HEK293T (cell line): ENCODE results near the gene DBP.

Source experiments
- CTCF ChIA-PET: fragments of 350-600 bp; formaldehyde crosslinking; extraction: SDS; loops from one replicate; lab custom pipeline; 2021; ENCODE audit warnings: antibody characterized with exemption, inconsistent platforms; lab: Yijun Ruan, JAX
- POLR2A ChIA-PET: fragments of 350-600 bp; formaldehyde crosslinking; extraction: SDS; loops from one replicate; lab custom pipeline; 2020; ENCODE audit warnings: antibody characterized with exemption, inconsistent platforms; lab: Yijun Ruan, JAX
- DNase-seq: peaks from one replicate; pipeline ENCODE4 v3.0.0; 2012; ENCODE audit warnings: mixed read lengths; ENCODE audit errors: extremely low spot score
- ARNT ChIP-seq: fragments of 450-650 bp; IDR thresholded peaks from 2 replicates; pipeline ENCODE4 v1.6.1; 2017; ENCODE audit warnings: mild to moderate bottlenecking
- BHLHE40 ChIP-seq: fragments of 450-650 bp; IDR thresholded peaks from 2 replicates; pipeline ENCODE4 v1.6.1; 2016; ENCODE audit warnings: mild to moderate bottlenecking, moderate library complexity, borderline replicate concordance
- CTBP1 ChIP-seq: fragments of 450-650 bp; IDR thresholded peaks from 2 replicates; pipeline ENCODE4 v1.6.1; 2016; ENCODE audit warnings: borderline replicate concordance
- ELF4 ChIP-seq: fragments of 450-650 bp; IDR thresholded peaks from 2 replicates; pipeline ENCODE4 v1.6.1; 2017; ENCODE audit warnings: antibody characterized with exemption
- FOXA1 ChIP-seq: fragments of 450-650 bp; IDR thresholded peaks from 2 replicates; pipeline ENCODE4 v1.6.1; 2016; ENCODE audit warnings: mild to moderate bottlenecking
- FOXK2 ChIP-seq: fragments of 450-650 bp; IDR thresholded peaks from 2 replicates; pipeline ENCODE4 v1.6.1; 2016; ENCODE audit warnings: mild to moderate bottlenecking
- FOXM1 ChIP-seq: fragments of 450-650 bp; IDR thresholded peaks from 2 replicates; pipeline ENCODE4 v1.6.1; 2017; ENCODE audit warnings: mild to moderate bottlenecking, borderline replicate concordance
- HDGF ChIP-seq: fragments of 450-650 bp; IDR thresholded peaks from 2 replicates; pipeline ENCODE4 v1.6.1; 2017; ENCODE audit warnings: antibody characterized with exemption, borderline replicate concordance
- L3MBTL2 ChIP-seq: fragments of 450-650 bp; conservative IDR thresholded peaks from 2 replicates; pipeline ENCODE4 v1.6.1; 2016; ENCODE audit warnings: mild to moderate bottlenecking
- LEF1 ChIP-seq: fragments of 450-650 bp; IDR thresholded peaks from 2 replicates; pipeline ENCODE4 v1.6.1; 2017; ENCODE audit warnings: mild to moderate bottlenecking, borderline replicate concordance
- NFRKB ChIP-seq: fragments of 450-650 bp; IDR thresholded peaks from 2 replicates; pipeline ENCODE4 v1.6.1; 2016; ENCODE audit warnings: mild to moderate bottlenecking, moderate library complexity
- PKNOX1 ChIP-seq: fragments of 450-650 bp; IDR thresholded peaks from 2 replicates; pipeline ENCODE4 v1.6.1; 2016
- SP1 ChIP-seq: fragments of 450-650 bp; IDR thresholded peaks from 2 replicates; pipeline ENCODE4 v1.6.1; 2017
- SUZ12 ChIP-seq: fragments of 450-650 bp; IDR thresholded peaks from 2 replicates; pipeline ENCODE4 v1.6.1; 2016; ENCODE audit warnings: mild to moderate bottlenecking
- TARDBP ChIP-seq: fragments of 450-650 bp; IDR thresholded peaks from 2 replicates; pipeline ENCODE4 v1.6.1; 2016
- ZNF384 ChIP-seq: fragments of 450-650 bp; IDR thresholded peaks from 2 replicates; pipeline ENCODE4 v1.6.1; 2016

The DBP gene

GRCh38 chr19:48613852-48614435 is 23.2 kb downstream of the DBP start:
- CTCF ChIA-PET = no interaction called here
- DNase-seq = no peak
- TF ChIP-seq ELF4 (peak; percentile 41), ARNT (no peak)

GRCh38 chr19:48613024-48613851 is 23.9 kb downstream of the DBP start:
- no peak for DNase-seq
- no peak for TF ChIP-seq TARDBP
- CTCF ChIA-PET = no interaction called here
- POLR2A ChIA-PET = interaction anchor here (0.9 to 1.1 kb wide), 2 partner anchors 11 to 21 kb away, joined by 3 to 4 read pairs; no protein-coding TSS in a partner anchor

More at GRCh38 chr19:48613852-48614435, 23.2 kb downstream of the DBP start:
- POLR2A ChIA-PET = interaction anchor here (0.9 to 1.3 kb wide), 2 partner anchors 10 to 182 kb away, joined by 3 to 4 read pairs; no protein-coding TSS in a partner anchor

- TF ChIP-seq BHLHE40 = no peak
- TF ChIP-seq CTBP1 = no peak
- no peak for TF ChIP-seq FOXA1
- TF ChIP-seq ZNF384 = no peak
- TF ChIP-seq FOXM1 = no peak
- TF ChIP-seq ELF4 = no peak
- TF ChIP-seq FOXK2 = no peak
- TF ChIP-seq HDGF = no peak
- no peak for TF ChIP-seq SP1
- no peak for TF ChIP-seq LEF1
- no peak for TF ChIP-seq L3MBTL2
- TF ChIP-seq ARNT = no peak
- TF ChIP-seq NFRKB = no peak
- no peak for TF ChIP-seq TARDBP
- no peak for TF ChIP-seq PKNOX1
- TF ChIP-seq SUZ12 = no peak
- DNase-seq = no peak
- ChIA-PET CTCF (no interaction called here), POLR2A (no interaction called here)
Measured at GRCh38 chr19:48611872-48612271, 25.3 kb downstream of the DBP start.

- CTCF ChIA-PET = interaction anchor here (0.8 to 1.7 kb wide), 2 partner anchors 15 to 26 kb away, joined by 3 to 6 read pairs; no protein-coding TSS in a partner anchor
- TF ChIP-seq SP1 = no peak
- TF ChIP-seq TARDBP = no peak
- no peak for TF ChIP-seq L3MBTL2
- TF ChIP-seq ZNF384 = no peak
- TF ChIP-seq PKNOX1 = no peak
- no peak for TF ChIP-seq ARNT
- TF ChIP-seq HDGF = no peak
- TF ChIP-seq SUZ12 = no peak
- TF ChIP-seq ELF4 = no peak
- TF ChIP-seq BHLHE40 = no peak
- no peak for TF ChIP-seq FOXK2
- no peak for TF ChIP-seq NFRKB
- TF ChIP-seq FOXA1 = no peak
- TF ChIP-seq LEF1 = no peak
- no peak for TF ChIP-seq CTBP1
- TF ChIP-seq FOXM1 = no peak
- POLR2A ChIA-PET = interaction anchor here (4.4 kb wide), 1 partner anchor 9 kb away, joined by 53 read pairs; the partner anchor contains the start of genes RPL18 and SPHK2
- DNase-seq = no peak
Measured at GRCh38 chr19:48609571-48610108, 27.5 kb downstream of the DBP start.

- ChIA-PET POLR2A (interaction anchor here (0.7 to 4.4 kb wide), 5 partner anchors 10 to 405 kb away, joined by 3 to 53 read pairs (median 3); partner anchors contain the start of genes RPL18 and SPHK2), CTCF (interaction anchor here (0.7 to 1.7 kb wide), 5 partner anchors 9 to 25 kb away, joined by 3 to 6 read pairs (median 3); no protein-coding TSS in a partner anchor)
- TF ChIP-seq TARDBP (no peak), HDGF (no peak), FOXA1 (no peak), LEF1 (no peak), BHLHE40 (no peak)
- DNase-seq = peak; percentile 61
Measured at GRCh38 chr19:48608798-48609263, 28.3 kb downstream of the DBP start.

- ChIA-PET POLR2A (interaction anchor here (4.4 kb wide), 1 partner anchor 11 kb away, joined by 53 read pairs; the partner anchor contains the start of genes RPL18 and SPHK2), CTCF (interaction anchor here (0.5 to 1.4 kb wide), 3 partner anchors 17 to 287 kb away, joined by 3 to 4 read pairs (median 3); no protein-coding TSS in a partner anchor)
Measured at GRCh38 chr19:48607359-48607755, 29.8 kb downstream of the DBP start.

More at GRCh38 chr19:48607359-48607755, 29.8 kb downstream of the DBP start:
- TF ChIP-seq ELF4 = no peak
- no peak for TF ChIP-seq ARNT
- no peak for TF ChIP-seq SUZ12
- no peak for TF ChIP-seq SP1
- TF ChIP-seq FOXK2 = no peak
- TF ChIP-seq LEF1 = no peak
- TF ChIP-seq CTBP1 = no peak
- TF ChIP-seq ZNF384 = no peak
- no peak for TF ChIP-seq FOXM1
- TF ChIP-seq TARDBP = no peak
- no peak for DNase-seq
